SK-N-SH (cell line): ENCODE data around the gene ENOX2. TPM values are rescaled to one million over a fixed set of nuclear protein-coding genes. Genes with fewer than 3 reads are reported as not detected.

ENCODE experiments used
- CTCF ChIA-PET: fragments of 300-600, 350-600 bp; formaldehyde crosslinking; extraction: SDS; loops from one replicate; lab custom pipeline; 2021; lab: Yijun Ruan, JAX
- POLR2A ChIA-PET: fragments of 350-600 bp; sonication (Branson Sonifier 250); formaldehyde crosslinking; extraction: SDS; loops from one replicate; lab custom pipeline; 2020; ENCODE audit warnings: antibody characterized with exemption, inconsistent platforms; lab: Yijun Ruan, JAX
- DNase-seq: peaks from one replicate; pipeline ENCODE4 v3.0.0; 2012
- H2AFZ ChIP-seq: fragments of 200-600 bp; sonication (generic); 2 replicates; pipeline ENCODE4 v1.8.1; 2016; ENCODE audit warnings: antibody characterized with exemption, mild to moderate bottlenecking, low read depth
- H3F3A ChIP-seq: fragments of 200-600 bp; sonication (generic); replicated peaks from 2 replicates; pipeline ENCODE3; 2016; ENCODE audit warnings: antibody characterized with exemption, mild to moderate bottlenecking; ENCODE audit not compliant: insufficient read depth
- H3K27ac ChIP-seq, 2 experiments: fragments of 200-500 bp in 1 of 2; fragments of 200-600 bp in 1 of 2; sonication (Bioruptor generic) in 1 of 2; sonication (generic), shearing (Covaris generic) in 1 of 2; 2 replicates each; pipeline versions ENCODE4 v1.5.1 to v1.6.1; 2014 to 2016; ENCODE audit warnings: low read depth in 2 of 2, inconsistent platforms in 1 of 2, low read length in 1 of 2, mild to moderate bottlenecking in 1 of 2, mixed read lengths in 1 of 2
- H3K27me3 ChIP-seq: fragments of 200-600 bp; sonication (generic), shearing (Covaris generic); 2 replicates; pipeline ENCODE4 v1.6.1; 2016; ENCODE audit warnings: mixed run types; ENCODE audit not compliant: insufficient read depth
- H3K36me3 ChIP-seq, 2 experiments: fragments of 200-500 bp in 1 of 2; fragments of 200-600 bp in 1 of 2; sonication (Bioruptor generic) in 1 of 2; sonication (generic) in 1 of 2; replicated peaks in 1 of 2; 2 replicates each; pipeline versions ENCODE3 to v1.5.1; 2014 to 2016; ENCODE audit warnings: low read length in 1 of 2, mild to moderate bottlenecking in 1 of 2; ENCODE audit not compliant: insufficient read depth in 2 of 2, control insufficient read depth in 1 of 2
- H3K4me1 ChIP-seq, 2 experiments: fragments of 200-500 bp in 1 of 2; fragments of 200-600 bp in 1 of 2; sonication (Bioruptor generic) in 1 of 2; sonication (generic), shearing (Covaris generic) in 1 of 2; 2 replicates each; pipeline versions ENCODE4 v1.5.1 to v1.6.1; 2014 to 2016; ENCODE audit warnings: low read depth in 1 of 2, low read length in 1 of 2, mixed run types in 1 of 2; ENCODE audit not compliant: insufficient read depth in 2 of 2, control insufficient read depth in 1 of 2
- H3K4me2 ChIP-seq: fragments of 200-600 bp; sonication (generic), shearing (Covaris generic); 2 replicates; pipeline ENCODE4 v1.6.1; 2017; ENCODE audit warnings: mixed run types
- H3K4me3 ChIP-seq, 2 experiments: fragments of 200-500 bp in 1 of 2; fragments of 200-600 bp in 1 of 2; sonication (Bioruptor generic) in 1 of 2; sonication (generic), shearing (Covaris generic) in 1 of 2; 2 replicates each; pipeline versions ENCODE4 v1.5.1 to v1.8.1; 2014 to 2016; ENCODE audit warnings: low read depth in 2 of 2, inconsistent platforms in 1 of 2, low read length in 1 of 2, mild to moderate bottlenecking in 1 of 2, mixed read lengths in 1 of 2, moderate library complexity in 1 of 2
- H3K79me2 ChIP-seq: fragments of 200-600 bp; sonication (generic); 2 replicates; pipeline ENCODE4 v1.8.1; 2017; ENCODE audit warnings: mild to moderate bottlenecking; ENCODE audit not compliant: insufficient read depth
- H3K9ac ChIP-seq: fragments of 200-600 bp; sonication (generic); 2 replicates; pipeline ENCODE4 v1.6.1; 2017; ENCODE audit warnings: mixed run types
- H3K9me2 ChIP-seq: fragments of 200-600 bp; sonication (generic); 2 replicates; pipeline ENCODE4 v1.6.1; 2017; ENCODE audit warnings: mixed run types
- H3K9me3 ChIP-seq: fragments of 200-600 bp; sonication (generic); 2 replicates; pipeline ENCODE4 v1.6.1; 2017; ENCODE audit warnings: mixed run types, mild to moderate bottlenecking, moderate library complexity
- H4K20me1 ChIP-seq: fragments of 200-600 bp; sonication (generic); 2 replicates; pipeline ENCODE4 v1.6.1; 2017; ENCODE audit warnings: mild to moderate bottlenecking, mixed run types; ENCODE audit not compliant: insufficient read depth
- CHD2 ChIP-seq: fragments of 150-350 bp; IDR thresholded peaks from 2 replicates; pipeline ENCODE4 v1.6.1; 2018; ENCODE audit warnings: low read length; ENCODE audit not compliant: partially characterized antibody
- ELF1 ChIP-seq: IDR thresholded peaks from 2 replicates; pipeline ENCODE4 v1.4.0; 2012
- FOSL2 ChIP-seq: IDR thresholded peaks from 2 replicates; pipeline ENCODE4 v1.4.0; 2012; ENCODE audit warnings: low read depth, mild to moderate bottlenecking, moderate library complexity, borderline replicate concordance
- FOXM1 ChIP-seq: IDR thresholded peaks from 2 replicates; pipeline ENCODE4 v1.4.0; 2012; ENCODE audit warnings: low read depth, mild to moderate bottlenecking
- GABPA ChIP-seq: IDR thresholded peaks from 2 replicates; pipeline ENCODE4 v1.4.0; 2012; ENCODE audit warnings: low read depth, mild to moderate bottlenecking
- GATA2 ChIP-seq: sonication (generic); formaldehyde crosslinking; IDR thresholded peaks from 2 replicates; pipeline ENCODE4 v1.5.0; 2020; ENCODE audit warnings: mild to moderate bottlenecking, missing genetic modification reagents
- JUND ChIP-seq: IDR thresholded peaks from 2 replicates; pipeline ENCODE4 v1.4.0; 2012
- MEF2A ChIP-seq: IDR thresholded peaks from 2 replicates; pipeline ENCODE4 v1.4.0; 2012; ENCODE audit warnings: low read depth, borderline replicate concordance
- NFIC ChIP-seq: IDR thresholded peaks from 2 replicates; pipeline ENCODE4 v1.4.0; 2012; ENCODE audit warnings: borderline replicate concordance
- POLR2AphosphoS5 ChIP-seq: IDR thresholded peaks from 2 replicates; pipeline ENCODE4 v1.6.1; 2012; ENCODE audit warnings: low read depth, low read length
- RCOR1 ChIP-seq: fragments of 150-350 bp; IDR thresholded peaks from 2 replicates; pipeline ENCODE4 v1.6.1; 2017; ENCODE audit warnings: antibody characterized with exemption, low read length
- REST ChIP-seq: IDR thresholded peaks from 2 replicates; pipeline ENCODE4 v1.6.1; 2012; ENCODE audit warnings: mild to moderate bottlenecking, low read depth, low read length, moderate library complexity
- RXRA ChIP-seq: IDR thresholded peaks from 2 replicates; pipeline ENCODE4 v1.4.0; 2012; ENCODE audit warnings: low read depth, mild to moderate bottlenecking, borderline replicate concordance
- SIN3A ChIP-seq: IDR thresholded peaks from 2 replicates; pipeline ENCODE4 v1.6.1; 2012; ENCODE audit warnings: low read depth, mild to moderate bottlenecking, low read length, moderate library complexity, borderline replicate concordance
- TCF12 ChIP-seq: IDR thresholded peaks from 2 replicates; pipeline ENCODE4 v1.4.0; 2012
- USF1 ChIP-seq: IDR thresholded peaks from 2 replicates; pipeline ENCODE4 v1.4.0; 2012; ENCODE audit warnings: low read depth, borderline replicate concordance
- WGBS: methylation state at CpG from one replicate; pipeline ENCODE4 v1.1.6; 2017; ENCODE audit warnings: low lambda C conversion rate; 5-methylcytosine and 5-hydroxymethylcytosine counted together
- polyA plus RNA-seq, 3 experiments: library from polyadenylated mRNA; depleted of rRNA; stranded (reverse); fragments of >200 nt; gene quantifications; 2 replicates each; pipeline ENCODE4 v1.2.3, GENCODE V29; 2012
- TF ChIP-seq, protein P1 (sequence below): fragments of 150-350 bp; IDR thresholded peaks from 2 replicates; pipeline ENCODE4 v1.6.1; 2016; ENCODE audit warnings: mild to moderate bottlenecking, low read depth, low read length
- TF ChIP-seq, protein P2 (sequence below): fragments of 150-350 bp; IDR thresholded peaks from 2 replicates; pipeline ENCODE4 v1.6.1; 2017; ENCODE audit warnings: antibody characterized with exemption, low read length, low read depth, borderline replicate concordance

ENOX2 gene
- polyA plus RNA-seq, 1 of the 3 experiments (the other 2 are of a cell fraction): 8.8 TPM

GRCh38 chrX:130615941-130616340 is 287.1 kb downstream of the ENOX2 start:
- ChIA-PET POLR2A (no interaction called here), CTCF (no interaction called here)
- Histone ChIP-seq H3K27me3 (no peaks in the 10 kb centered on the region), H3K4me3 (no peak overlapping the region), H4K20me1 (no peaks in the 10 kb centered on the region), H3K36me3 (no peaks in the 10 kb centered on the region), H3K9me3 (no peaks in the 10 kb centered on the region), H2AFZ (no peak overlapping the region), H3K9ac (no peak overlapping the region), H3K4me1 (no peaks in the 10 kb centered on the region), H3K27ac (no peak overlapping the region), H3K79me2 (no peaks in the 10 kb centered on the region), H3F3A (no peaks in the 10 kb centered on the region), H3K9me2 (no peaks in the 10 kb centered on the region), H3K4me2 (no peak overlapping the region)
- TF ChIP-seq REST: no peak
- no peak for TF ChIP-seq RXRA
- TF ChIP-seq FOXM1: no peak
- no peak for TF ChIP-seq ELF1
- WGBS: 36% methylated on average over 3 of the region's 3 CpGs
- DNase-seq: no peak

DNA sequence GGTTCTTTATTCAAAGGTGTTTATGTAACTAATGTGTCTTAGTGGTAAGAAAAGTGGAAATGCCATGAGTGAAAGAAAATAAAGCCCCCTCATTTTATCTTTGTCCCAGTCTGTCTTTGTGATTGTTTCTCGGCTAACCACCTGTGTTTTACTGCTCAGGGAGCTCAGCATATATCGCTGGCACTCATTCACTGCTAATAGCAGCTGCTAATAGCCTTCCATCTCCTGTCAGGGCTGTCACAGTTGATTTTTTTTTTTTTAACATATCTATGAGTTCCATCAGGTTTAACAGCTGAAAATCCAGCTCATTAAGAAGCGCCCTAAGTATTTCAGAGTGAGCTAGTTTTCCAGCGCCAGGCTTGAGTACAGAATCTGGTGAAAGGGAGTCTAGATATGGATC is 295.6 kb downstream of the ENOX2 start:
- no peak overlapping the region for H2AFZ ChIP-seq
- WGBS: 35% methylated on average over 4 of the region's 4 CpGs
- no peaks in the 10 kb centered on the region for H3K27me3 ChIP-seq

More for the DNA sequence above, 295.6 kb downstream of the ENOX2 start:
- ChIA-PET CTCF (interaction anchor here (1.4 kb wide), 1 partner anchor 32 kb away, joined by 8 read pairs; no protein-coding TSS in a partner anchor), POLR2A (no interaction called here)
- Histone ChIP-seq H3K4me1 (no peaks in the 10 kb centered on the region), H3K36me3 (no peaks in the 10 kb centered on the region), H3K4me3 (no peak overlapping the region), H3F3A (no peaks in the 10 kb centered on the region), H3K79me2 (no peaks in the 10 kb centered on the region), H3K27ac (no peak overlapping the region), H3K9me3 (no peaks in the 10 kb centered on the region), H3K9me2 (no peaks in the 10 kb centered on the region), H3K4me2 (no peak overlapping the region), H4K20me1 (no peaks in the 10 kb centered on the region), H3K9ac (no peak overlapping the region)
- no peak for DNase-seq
- TF ChIP-seq, protein P1, sequence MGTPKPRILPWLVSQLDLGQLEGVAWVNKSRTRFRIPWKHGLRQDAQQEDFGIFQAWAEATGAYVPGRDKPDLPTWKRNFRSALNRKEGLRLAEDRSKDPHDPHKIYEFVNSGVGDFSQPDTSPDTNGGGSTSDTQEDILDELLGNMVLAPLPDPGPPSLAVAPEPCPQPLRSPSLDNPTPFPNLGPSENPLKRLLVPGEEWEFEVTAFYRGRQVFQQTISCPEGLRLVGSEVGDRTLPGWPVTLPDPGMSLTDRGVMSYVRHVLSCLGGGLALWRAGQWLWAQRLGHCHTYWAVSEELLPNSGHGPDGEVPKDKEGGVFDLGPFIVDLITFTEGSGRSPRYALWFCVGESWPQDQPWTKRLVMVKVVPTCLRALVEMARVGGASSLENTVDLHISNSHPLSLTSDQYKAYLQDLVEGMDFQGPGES: no peak
- TF ChIP-seq SIN3A: no peak
- no peak for TF ChIP-seq GATA2
- no peak for TF ChIP-seq CHD2
- no peak for TF ChIP-seq NFIC
- TF ChIP-seq POLR2AphosphoS5: no peak
- TF ChIP-seq GABPA: no peak
- TF ChIP-seq FOSL2: no peak
- TF ChIP-seq, protein P2, sequence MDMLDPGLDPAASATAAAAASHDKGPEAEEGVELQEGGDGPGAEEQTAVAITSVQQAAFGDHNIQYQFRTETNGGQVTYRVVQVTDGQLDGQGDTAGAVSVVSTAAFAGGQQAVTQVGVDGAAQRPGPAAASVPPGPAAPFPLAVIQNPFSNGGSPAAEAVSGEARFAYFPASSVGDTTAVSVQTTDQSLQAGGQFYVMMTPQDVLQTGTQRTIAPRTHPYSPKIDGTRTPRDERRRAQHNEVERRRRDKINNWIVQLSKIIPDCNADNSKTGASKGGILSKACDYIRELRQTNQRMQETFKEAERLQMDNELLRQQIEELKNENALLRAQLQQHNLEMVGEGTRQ: no peak
- no peak for TF ChIP-seq ELF1
- TF ChIP-seq USF1: no peak
- no peak for TF ChIP-seq JUND
- no peak for TF ChIP-seq TCF12
- TF ChIP-seq MEF2A: no peak
- TF ChIP-seq FOXM1: no peak
- no peak for TF ChIP-seq RCOR1
